ENCODE measurements around the gene EML4.

DNA sequence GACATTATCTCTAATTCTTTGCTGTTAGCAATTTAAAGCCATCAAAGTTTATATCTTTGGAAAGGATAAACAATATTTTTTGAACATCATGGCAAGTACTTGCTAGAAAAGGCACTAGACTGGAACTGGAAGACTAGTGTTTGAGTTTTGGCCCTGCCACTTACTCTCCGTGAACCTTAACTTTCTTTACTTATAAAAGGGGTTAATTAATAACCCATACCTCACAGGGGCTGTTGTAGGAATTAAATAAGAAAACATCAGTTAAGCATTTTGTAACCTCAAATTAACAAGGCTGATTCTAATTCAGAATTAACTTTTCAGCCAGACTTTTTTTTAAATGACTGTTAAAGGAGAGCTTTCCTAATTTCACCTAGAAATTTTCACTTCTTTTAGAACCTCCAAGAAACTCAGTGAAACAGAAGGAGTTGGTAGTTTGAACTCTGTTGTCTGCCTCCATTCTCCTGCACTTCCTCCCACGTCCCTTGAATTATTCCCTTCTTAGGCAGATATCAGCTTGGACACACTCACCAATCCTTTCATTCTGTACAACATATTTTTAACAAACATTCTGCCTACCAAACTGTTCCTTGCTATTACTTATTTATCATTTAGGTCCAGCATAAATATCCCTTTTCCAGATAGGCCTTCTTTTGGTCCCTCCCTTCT is 112.4 kb downstream of the EML4 start:
- TF ChIP-seq POLR2A (IDR thresholded peaks at IDR 0.05), result no peak
- TF ChIP-seq, protein P1, sequence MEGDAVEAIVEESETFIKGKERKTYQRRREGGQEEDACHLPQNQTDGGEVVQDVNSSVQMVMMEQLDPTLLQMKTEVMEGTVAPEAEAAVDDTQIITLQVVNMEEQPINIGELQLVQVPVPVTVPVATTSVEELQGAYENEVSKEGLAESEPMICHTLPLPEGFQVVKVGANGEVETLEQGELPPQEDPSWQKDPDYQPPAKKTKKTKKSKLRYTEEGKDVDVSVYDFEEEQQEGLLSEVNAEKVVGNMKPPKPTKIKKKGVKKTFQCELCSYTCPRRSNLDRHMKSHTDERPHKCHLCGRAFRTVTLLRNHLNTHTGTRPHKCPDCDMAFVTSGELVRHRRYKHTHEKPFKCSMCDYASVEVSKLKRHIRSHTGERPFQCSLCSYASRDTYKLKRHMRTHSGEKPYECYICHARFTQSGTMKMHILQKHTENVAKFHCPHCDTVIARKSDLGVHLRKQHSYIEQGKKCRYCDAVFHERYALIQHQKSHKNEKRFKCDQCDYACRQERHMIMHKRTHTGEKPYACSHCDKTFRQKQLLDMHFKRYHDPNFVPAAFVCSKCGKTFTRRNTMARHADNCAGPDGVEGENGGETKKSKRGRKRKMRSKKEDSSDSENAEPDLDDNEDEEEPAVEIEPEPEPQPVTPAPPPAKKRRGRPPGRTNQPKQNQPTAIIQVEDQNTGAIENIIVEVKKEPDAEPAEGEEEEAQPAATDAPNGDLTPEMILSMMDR (IDR thresholded peaks at IDR 0.05), result no peak

Data from heart left ventricle (tissue), 13 donors.